ENCODE measurements around the gene DNMT3A. TPM values are rescaled to one million over a fixed set of nuclear protein-coding genes. Genes with fewer than 3 reads are reported as not detected.
A peak's percentile ranks its signal among the peaks of the same experiment; 100 is the strongest.

The DNMT3A gene
- total and polyA plus RNA-seq, 2 of the 8 experiments (the other 6 are each of a cell fraction or from before 2014, with no cell fraction given), result 33.6 to 178 TPM

DNA sequence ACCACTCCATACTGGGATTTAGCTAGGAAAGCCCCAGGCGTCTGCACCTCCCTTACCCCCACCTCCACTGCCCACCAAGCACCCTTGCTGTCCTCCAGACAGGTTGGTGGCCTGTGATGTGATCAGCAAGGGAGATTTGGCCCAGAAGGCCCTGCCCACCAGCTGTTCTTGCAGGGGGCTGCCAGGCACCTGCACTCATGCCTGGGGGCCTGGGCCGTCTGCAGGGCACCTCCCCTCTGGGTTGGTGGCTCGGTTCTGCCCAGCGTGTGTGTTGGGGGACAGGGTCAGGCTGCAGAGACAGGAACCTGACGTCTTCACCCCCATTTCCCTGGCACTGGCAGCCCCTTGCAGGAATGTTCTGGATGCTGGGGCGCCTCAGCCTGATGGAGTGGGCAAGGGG, 5.8 kb downstream of the DNMT3A start:
- Histone ChIP-seq H3K4ac (replicated peaks; ENCODE audit: insufficient read length, low read depth, low read length) (no peak overlapping the region), H3K4me2 (ENCODE audit: insufficient read depth in 1 of 2, low read depth in 2 of 2, low read length in 2 of 2) (peak overlapping the region; percentile 6 to 52), H3K27me3 (replicated peaks in 1 of 4; ENCODE audit: control insufficient read depth in 3 of 4, extremely low read depth in 1 of 4, insufficient read depth in 3 of 4, low read length in 3 of 4) (peaks cover 0 to 8% (median 2%) of the 10 kb centered on the region in 4 experiments; a peak in 3 of 7 replicates), H3K9me3 (ENCODE audit: insufficient read depth in 2 of 2, low read depth in 1 of 2, low read length in 1 of 2) (no peaks in the 10 kb centered on the region), H2BK20ac (ENCODE audit: low read length) (no peak overlapping the region), H2BK15ac (ENCODE audit: low read length) (no peak overlapping the region), H2AK5ac (ENCODE audit: low read depth, low read length) (peak overlapping the region; percentile 65; the same call in 1 of the 2 replicates), H4K20me1 (replicated peaks in 1 of 2; ENCODE audit: control insufficient read depth in 1 of 2, insufficient read depth in 2 of 2, low read length in 2 of 2) (peaks cover 3 to 11% of the 10 kb centered on the region in 2 experiments), H3K36me3 (ENCODE audit: control insufficient read depth in 2 of 4, insufficient read depth in 4 of 4, low read length in 3 of 4) (no peaks in the 10 kb centered on the region), H3K18ac (ENCODE audit: extremely low read depth, low read length) (no peak overlapping the region; the same call in 1 of the 2 replicates), H2BK12ac (ENCODE audit: low read depth, low read length) (no peak overlapping the region), H4K5ac (ENCODE audit: insufficient read length, low read depth, low read length) (no peak overlapping the region), H3K4me3 (ENCODE audit: extremely low read depth in 1 of 4, insufficient read depth in 2 of 4, low read depth in 3 of 4, low read length in 4 of 4) (no peak overlapping the region), H2BK5ac (ENCODE audit: low read depth, low read length) (no peak overlapping the region), H3K23ac (ENCODE audit: insufficient read length) (no peak overlapping the region), H4K91ac (replicated peaks; ENCODE audit: insufficient read length, low read length) (no peak overlapping the region), H3K56ac (replicated peaks; ENCODE audit: insufficient read length, low read depth, low read length) (no peak overlapping the region), H3K9ac (replicated peaks in 1 of 4; ENCODE audit: extremely low read depth in 1 of 4, low read depth in 3 of 4, low read length in 3 of 4) (no peak overlapping the region), H3K27ac (ENCODE audit: low read depth, low read length) (no peak overlapping the region), H4K8ac (ENCODE audit: extremely low read depth, insufficient read depth, low read length) (no peak overlapping the region), H2BK120ac (replicated peaks; ENCODE audit: low read depth, low read length) (no peak overlapping the region), H3K4me1 (replicated peaks in 1 of 4; ENCODE audit: control insufficient read depth in 3 of 4, insufficient read depth in 4 of 4, low read length in 3 of 4) (peaks cover 18 to 54% (median 33%) of the 10 kb centered on the region in 4 experiments), H3K23me2 (ENCODE audit: low read depth, low read length) (peaks cover 9% of the 10 kb centered on the region; the same call in 1 of the 2 replicates), H3K79me2 (ENCODE audit: control insufficient read depth in 1 of 2, insufficient read depth in 2 of 2, low read length in 2 of 2) (peaks cover 0 to 4% of the 10 kb centered on the region in 2 experiments; a peak in 1 of 4 replicates), H2AFZ (ENCODE audit: low read length) (no peak overlapping the region), H3K14ac (ENCODE audit: insufficient read length) (no peak overlapping the region), H3K79me1 (ENCODE audit: low read depth, low read length) (peaks cover 3% of the 10 kb centered on the region)
- FAIRE-seq, result no peak
- DNase-seq (ENCODE audit: low read depth in 1 of 2, low spot score in 2 of 2), result peak in 1 of 2 experiments; percentile 54
- ChIA-PET POLR2A (ENCODE audit: partially characterized antibody) (interaction anchor here (1.1 to 2.0 kb wide), 2 partner anchors 26 to 70 kb away, joined by 3 to 5 read pairs; no protein-coding TSS in a partner anchor), CTCF (ENCODE audit: partially characterized antibody) (interaction anchor here (0.9 to 11.4 kb wide), 6 partner anchors 11 to 59 kb away, joined by 3 to 178 read pairs (median 5); no protein-coding TSS in a partner anchor)
- 69% methylated on average over 6 of the region's 6 CpGs; no CpG with 5 or more reads in 1 of the 2 experiments for WGBS, 2 experiments (ENCODE audit: extremely low coverage in 1 of 2, insufficient coverage in 1 of 2, insufficient read length in 1 of 2, insufficient replicate concordance in 2 of 2, low coverage in 1 of 2, low lambda C conversion rate in 2 of 2, missing lambda C conversion rate in 1 of 2)
- no peak for TF ChIP-seq ATF2 (IDR thresholded peaks at IDR 0.05; ENCODE audit: low read length)
- TF ChIP-seq CHD2 (IDR thresholded peaks at IDR 0.05; ENCODE audit: low read length), result no peak
- TF ChIP-seq KDM1A (IDR thresholded peaks at IDR 0.05; ENCODE audit: borderline replicate concordance, low read length), result no peak
- no peak for TF ChIP-seq EGR1 (IDR thresholded peaks at IDR 0.05; ENCODE audit: borderline replicate concordance, low read depth, low read length)
- TF ChIP-seq GABPA (IDR thresholded peaks at IDR 0.05; ENCODE audit: borderline replicate concordance, insufficient read depth, low read length), result no peak
- no peak for TF ChIP-seq SAP30 (IDR thresholded peaks at IDR 0.05; ENCODE audit: insufficient read depth, insufficient replicate concordance, low read length)
- TF ChIP-seq JUND (IDR thresholded peaks at IDR 0.05; ENCODE audit: low read length), result no peak
- no peak for TF ChIP-seq SIN3A (conservative IDR thresholded peaks at IDR 0.05 in 1 of 2, IDR thresholded peaks at IDR 0.05 in 1 of 2; ENCODE audit: low read depth in 1 of 2, low read length in 2 of 2)
- no peak for TF ChIP-seq TAF1 (IDR thresholded peaks at IDR 0.05; ENCODE audit: low read depth, low read length)
- TF ChIP-seq, protein P1, sequence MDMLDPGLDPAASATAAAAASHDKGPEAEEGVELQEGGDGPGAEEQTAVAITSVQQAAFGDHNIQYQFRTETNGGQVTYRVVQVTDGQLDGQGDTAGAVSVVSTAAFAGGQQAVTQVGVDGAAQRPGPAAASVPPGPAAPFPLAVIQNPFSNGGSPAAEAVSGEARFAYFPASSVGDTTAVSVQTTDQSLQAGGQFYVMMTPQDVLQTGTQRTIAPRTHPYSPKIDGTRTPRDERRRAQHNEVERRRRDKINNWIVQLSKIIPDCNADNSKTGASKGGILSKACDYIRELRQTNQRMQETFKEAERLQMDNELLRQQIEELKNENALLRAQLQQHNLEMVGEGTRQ (IDR thresholded peaks at IDR 0.05; ENCODE audit: low read length), result no peak
